NT2/D1 (cell line): ENCODE results near the gene VTI1A.

Experiments used
- SUZ12 ChIP-seq: IDR thresholded peaks from 2 replicates; pipeline ENCODE4 v1.6.1; 2011; ENCODE audit not compliant: insufficient read length, insufficient read depth; ENCODE audit errors: extremely low read depth
- YY1 ChIP-seq: IDR thresholded peaks from 2 replicates; pipeline ENCODE4 v1.6.1; 2011; ENCODE audit not compliant: insufficient read length, insufficient read depth
- ZNF274 ChIP-seq: IDR thresholded peaks from 2 replicates; pipeline ENCODE4 v1.6.1; 2011; ENCODE audit warnings: mild to moderate bottlenecking, low read depth, low read length

GRCh38 chr10:112618814-112619213 lies 171.8 kb downstream of the VTI1A start:
- TF ChIP-seq YY1 = no peak
- no peak for TF ChIP-seq ZNF274
- no peak for TF ChIP-seq SUZ12
